AG10803 (cell line): ENCODE results near the gene GALNT9.

Experiments
- DNase-seq: peaks from one replicate; pipeline ENCODE4 v3.0.0; 2010; ENCODE audit warnings: low read depth
- H3K4me3 ChIP-seq: 2 replicates; pipeline ENCODE4 v1.5.1; 2011; ENCODE audit warnings: mild to moderate bottlenecking, low read length, control low read depth
- TF ChIP-seq, protein P1 (sequence below): conservative IDR thresholded peaks from 2 replicates; pipeline ENCODE4 v1.5.1; 2011; ENCODE audit warnings: mild to moderate bottlenecking, low read length, control low read depth, inconsistent platforms

The GALNT9 gene

DNA sequence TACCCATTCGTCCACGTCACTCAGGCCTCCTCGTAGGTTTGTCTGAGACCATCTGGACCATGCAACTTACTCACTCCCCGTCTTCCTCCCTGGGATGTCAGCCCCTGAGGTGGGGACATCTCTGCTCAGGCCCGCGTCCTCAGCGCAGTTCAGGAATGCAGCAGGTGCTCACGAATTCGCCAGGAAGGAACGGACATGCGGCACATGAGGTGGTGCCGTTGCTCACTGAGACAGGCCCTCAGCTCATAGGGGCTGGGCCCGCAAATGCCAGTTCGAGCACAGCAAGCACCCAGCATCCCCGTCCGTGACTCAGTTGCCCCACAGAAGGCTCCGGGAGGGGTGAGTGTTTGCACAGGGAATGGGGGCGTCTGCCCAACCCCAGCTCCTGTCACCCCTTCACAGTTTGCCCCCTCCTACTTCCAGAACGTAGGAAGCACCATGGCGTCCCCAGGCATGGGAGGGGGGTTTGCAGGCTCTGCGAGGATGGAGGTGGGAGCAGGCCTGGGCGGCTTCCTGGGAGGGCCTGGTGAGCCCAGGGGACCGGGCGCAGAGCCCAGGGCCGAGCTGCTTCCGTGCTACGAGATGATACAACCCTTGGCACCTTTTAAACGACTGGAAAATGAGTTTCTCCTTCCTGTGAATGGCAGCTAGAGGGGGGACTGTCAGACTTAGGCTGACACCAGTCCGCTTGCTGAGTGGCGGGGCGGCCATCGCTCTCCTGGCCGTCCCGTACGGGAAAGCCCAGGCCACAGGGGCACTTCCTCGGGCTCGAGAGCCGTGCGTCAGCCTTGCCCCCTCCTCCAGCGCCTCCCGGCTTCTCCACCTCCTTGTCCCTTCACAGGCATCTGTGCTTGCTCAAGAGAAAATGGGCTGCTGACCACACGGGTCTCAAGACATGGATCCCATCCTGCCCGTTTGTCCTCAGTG, 6.9 kb downstream of the GALNT9 start:
- no peak for DNase-seq
- H3K4me3 ChIP-seq: no peak overlapping the region
- TF ChIP-seq, protein P1, sequence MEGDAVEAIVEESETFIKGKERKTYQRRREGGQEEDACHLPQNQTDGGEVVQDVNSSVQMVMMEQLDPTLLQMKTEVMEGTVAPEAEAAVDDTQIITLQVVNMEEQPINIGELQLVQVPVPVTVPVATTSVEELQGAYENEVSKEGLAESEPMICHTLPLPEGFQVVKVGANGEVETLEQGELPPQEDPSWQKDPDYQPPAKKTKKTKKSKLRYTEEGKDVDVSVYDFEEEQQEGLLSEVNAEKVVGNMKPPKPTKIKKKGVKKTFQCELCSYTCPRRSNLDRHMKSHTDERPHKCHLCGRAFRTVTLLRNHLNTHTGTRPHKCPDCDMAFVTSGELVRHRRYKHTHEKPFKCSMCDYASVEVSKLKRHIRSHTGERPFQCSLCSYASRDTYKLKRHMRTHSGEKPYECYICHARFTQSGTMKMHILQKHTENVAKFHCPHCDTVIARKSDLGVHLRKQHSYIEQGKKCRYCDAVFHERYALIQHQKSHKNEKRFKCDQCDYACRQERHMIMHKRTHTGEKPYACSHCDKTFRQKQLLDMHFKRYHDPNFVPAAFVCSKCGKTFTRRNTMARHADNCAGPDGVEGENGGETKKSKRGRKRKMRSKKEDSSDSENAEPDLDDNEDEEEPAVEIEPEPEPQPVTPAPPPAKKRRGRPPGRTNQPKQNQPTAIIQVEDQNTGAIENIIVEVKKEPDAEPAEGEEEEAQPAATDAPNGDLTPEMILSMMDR: no peak

DNA sequence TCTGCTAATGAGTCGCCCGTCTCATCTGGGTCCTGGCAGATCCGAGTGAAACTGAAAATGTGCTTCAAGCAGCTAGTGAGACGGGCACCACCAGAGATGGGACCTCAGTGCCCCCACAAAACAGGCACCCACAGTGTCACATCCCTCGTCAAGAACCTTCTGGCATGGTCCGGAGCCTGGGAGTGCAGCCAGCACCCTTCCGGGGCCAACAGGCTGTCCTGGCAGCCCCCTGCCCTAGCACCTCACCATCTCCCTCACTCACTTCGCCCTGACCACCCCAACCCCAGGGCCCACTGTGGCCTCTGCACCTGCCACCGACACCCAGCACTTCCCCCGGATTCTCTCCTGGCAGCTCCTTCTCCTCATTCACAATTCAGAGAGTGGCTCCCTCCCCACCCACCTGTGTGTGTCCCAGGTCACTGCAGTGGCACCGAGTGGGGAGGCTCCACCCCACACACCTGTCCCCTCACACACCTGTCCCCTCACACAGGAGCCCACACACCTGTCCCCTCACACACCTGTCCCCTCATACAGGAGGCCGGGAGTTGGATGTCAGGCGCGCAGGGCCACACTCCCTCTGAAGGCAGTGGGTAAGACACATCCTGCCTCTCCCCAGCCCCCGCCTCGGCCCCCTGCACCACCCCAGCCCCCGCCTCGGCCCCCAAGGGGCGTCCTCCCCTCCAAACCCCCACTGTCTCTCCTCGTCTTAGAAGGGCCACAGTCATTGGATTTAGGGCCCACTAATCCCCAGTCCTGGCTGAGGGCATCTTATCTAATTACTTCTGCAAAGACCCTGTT, 7.9 kb downstream of the GALNT9 start:
- no peak for DNase-seq
- H3K4me3 ChIP-seq: no peak overlapping the region
- TF ChIP-seq, protein P1: no peak

DNA sequence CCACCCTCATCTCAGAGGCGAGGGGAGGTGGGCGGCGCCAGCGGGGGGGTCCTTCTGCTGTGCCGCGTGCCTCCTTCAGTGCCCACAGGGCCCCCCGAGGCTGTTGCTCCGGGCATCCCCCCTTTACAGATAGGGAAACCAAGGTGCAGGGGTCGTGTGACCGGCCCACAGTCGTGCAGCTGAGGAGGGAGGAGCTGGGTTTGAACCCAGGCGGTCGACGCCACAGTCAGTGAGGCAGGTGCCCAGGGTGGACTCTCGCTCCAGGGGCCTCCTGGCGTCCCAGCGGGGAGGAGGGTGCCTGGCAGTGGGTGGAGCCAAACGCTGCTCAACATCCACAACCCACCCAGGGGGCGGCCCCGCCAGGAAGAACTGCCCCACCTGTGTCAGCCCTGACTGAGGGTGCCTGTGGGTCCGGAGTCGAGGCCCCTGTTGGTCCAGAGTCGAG, 8.6 kb downstream of the GALNT9 start:
- TF ChIP-seq, protein P1: no peak

DNA sequence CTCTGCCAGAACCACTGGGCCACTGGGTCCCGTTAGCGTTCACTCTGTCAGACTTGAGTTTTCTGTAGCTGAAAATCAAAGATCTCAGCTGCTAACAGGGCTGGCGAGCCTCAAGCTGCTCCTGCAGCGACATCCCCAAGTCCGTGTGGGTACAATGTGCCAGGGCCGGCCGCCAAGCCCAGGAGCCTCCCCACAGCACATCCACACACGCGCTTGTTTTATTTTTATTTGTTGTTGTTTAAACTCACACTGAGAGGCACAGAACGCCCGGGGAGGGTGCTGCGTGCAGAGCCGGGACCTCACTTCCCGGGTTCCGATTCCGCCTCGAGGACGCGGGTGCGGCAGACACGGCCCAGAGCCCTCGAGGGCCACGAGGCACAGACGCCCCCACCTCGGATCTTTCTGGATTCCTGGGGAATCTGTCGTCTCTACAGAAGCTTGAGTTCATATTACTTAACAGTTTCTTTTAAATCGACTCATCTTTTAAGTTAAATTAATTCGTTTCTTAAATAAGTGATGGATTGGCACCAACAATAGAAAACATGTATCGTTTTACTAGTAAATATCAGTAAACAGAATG, 9.3 kb downstream of the GALNT9 start:
- TF ChIP-seq, protein P1: no peak

More for the DNA sequence above, 8.6 kb downstream of the GALNT9 start:
- no peak for DNase-seq
- H3K4me3 ChIP-seq: no peak overlapping the region

DNA sequence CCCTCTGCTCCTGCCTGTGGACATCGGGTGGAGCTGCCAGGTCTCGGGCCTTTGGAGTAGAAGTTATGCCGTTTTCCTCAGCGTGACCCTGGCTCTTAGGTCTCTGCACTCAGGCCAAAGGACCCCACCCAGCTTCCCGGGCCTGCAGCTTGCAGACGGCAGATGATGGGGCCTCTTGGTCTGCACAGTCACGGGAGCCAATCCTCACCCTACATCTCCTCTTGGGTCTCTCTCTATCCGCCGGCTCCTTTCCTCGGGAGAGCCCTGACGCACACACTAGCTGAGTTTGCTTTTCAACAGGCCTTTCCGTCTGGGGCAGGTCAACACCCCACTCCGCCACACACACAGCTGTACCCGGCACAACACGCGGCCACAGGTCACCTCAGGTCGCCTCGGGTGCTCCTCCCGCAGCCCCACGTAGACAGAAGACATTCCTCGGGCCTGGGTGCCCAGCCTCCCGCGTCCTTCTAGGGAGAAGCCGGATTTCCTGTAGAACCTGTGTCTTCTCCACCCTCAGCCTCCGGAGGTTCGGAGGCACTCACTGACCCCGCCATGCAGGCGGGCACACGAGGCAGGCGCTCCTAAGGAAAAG, 9.9 kb downstream of the GALNT9 start:
- H3K4me3 ChIP-seq: no peak overlapping the region
- no peak for DNase-seq
- TF ChIP-seq, protein P1: no peak

More for the DNA sequence above, 9.3 kb downstream of the GALNT9 start:
- H3K4me3 ChIP-seq: no peak overlapping the region
- no peak for DNase-seq

DNA sequence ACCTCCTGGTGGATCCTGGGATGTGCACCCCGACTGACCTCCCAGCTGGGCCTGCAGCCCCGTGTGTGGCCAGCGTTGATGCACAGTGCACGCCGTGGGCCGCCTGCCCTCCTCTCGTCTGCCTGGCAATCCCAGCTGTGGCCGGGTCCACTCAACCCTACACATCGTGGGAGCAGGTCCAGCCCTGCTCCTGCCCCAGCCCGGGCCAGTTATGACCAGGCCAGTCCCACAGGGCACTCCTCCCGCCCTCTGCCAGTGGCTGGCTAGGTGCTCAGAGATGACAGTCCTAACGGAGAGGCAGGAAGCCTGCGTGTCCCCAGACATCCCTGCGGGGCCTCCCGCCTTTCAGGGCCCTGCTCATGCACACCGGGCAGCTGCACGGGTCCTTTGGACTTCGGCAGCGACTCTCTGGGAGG, 10.8 kb downstream of the GALNT9 start:
- no peak overlapping the region for H3K4me3 ChIP-seq
- TF ChIP-seq, protein P1: no peak
- DNase-seq: no peak
